ENCODE results near the gene CNGA4. TPM values are rescaled to one million over a fixed set of nuclear protein-coding genes. Genes with fewer than 3 reads are reported as not detected.

The CNGA4 gene, protein sequence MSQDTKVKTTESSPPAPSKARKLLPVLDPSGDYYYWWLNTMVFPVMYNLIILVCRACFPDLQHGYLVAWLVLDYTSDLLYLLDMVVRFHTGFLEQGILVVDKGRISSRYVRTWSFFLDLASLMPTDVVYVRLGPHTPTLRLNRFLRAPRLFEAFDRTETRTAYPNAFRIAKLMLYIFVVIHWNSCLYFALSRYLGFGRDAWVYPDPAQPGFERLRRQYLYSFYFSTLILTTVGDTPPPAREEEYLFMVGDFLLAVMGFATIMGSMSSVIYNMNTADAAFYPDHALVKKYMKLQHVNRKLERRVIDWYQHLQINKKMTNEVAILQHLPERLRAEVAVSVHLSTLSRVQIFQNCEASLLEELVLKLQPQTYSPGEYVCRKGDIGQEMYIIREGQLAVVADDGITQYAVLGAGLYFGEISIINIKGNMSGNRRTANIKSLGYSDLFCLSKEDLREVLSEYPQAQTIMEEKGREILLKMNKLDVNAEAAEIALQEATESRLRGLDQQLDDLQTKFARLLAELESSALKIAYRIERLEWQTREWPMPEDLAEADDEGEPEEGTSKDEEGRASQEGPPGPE
- under 1 TPM in 5 of 10 donors, not detected in 5; 0.11 to 0.33 (median 0.17) TPM for polyA plus RNA-seq (ENCODE audit: insufficient read length in 10 of 10)
- long read RNA-seq, donor 1: 0 reads
- long read RNA-seq, donor 2: 0 reads
- long read RNA-seq, donor 3: 0 reads
- long read RNA-seq, donor 4: 0 reads
- long read RNA-seq, donor 5: 0 reads
- long read RNA-seq, donor 6: 0 reads
- long read RNA-seq, donor 7: 0 reads
- long read RNA-seq, donor 8: 0 reads
- long read RNA-seq, donor 9: 0 reads

DNA sequence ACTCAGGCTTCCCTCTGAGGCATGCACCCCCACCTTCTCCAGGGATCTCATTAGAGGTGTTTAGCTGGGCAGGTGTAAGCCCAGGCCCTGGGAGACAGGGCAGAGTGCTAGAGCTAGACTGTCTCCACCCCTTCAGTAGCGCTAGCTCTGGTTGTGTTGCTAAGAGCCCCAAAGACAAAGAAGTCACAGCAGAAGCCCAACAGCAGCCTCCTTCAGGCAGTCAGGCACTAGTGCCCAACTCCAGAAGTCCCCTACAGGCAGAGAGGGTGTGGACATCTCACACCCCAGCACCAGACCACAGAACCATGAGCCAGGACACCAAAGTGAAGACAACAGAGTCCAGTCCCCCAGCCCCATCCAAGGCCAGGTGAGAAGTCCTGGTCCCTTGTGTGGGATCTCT, at the start of gene CNGA4:
Gene CNGA4, plus strand, starts transcription at position 188 of the 400 bp plus-strand sequence. Its CDS starts 118 bp downstream, at position 306.
- DNase-seq: no peak

GRCh38 chr11:6191742-6192141, 47.1 kb upstream of the CNGA4 start:
- DNase-seq: no peak

DNA sequence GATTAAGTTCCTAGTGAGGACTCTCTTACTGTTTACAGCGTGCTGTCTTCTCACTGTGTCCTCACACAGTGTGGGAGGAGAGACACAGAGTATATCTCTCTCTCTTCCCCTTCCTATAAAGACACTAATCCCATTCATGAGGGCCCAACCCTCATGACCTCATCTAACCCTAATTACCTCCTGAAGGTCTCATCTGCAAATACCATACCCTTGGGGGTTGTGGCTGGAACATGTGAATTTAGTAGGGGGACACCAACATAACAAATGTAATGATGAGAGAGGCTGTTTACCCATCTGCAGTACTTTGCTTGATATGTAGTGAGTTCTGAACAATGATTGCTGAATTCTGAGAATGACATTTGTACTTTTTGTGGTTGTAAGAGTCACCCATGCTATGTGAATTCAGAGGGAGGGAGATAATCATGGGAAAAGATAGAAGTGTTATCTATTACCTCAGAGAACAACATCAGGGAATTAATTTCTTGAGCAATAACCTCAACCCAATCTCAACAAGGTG, 44.8 kb upstream of the CNGA4 start:
- DNase-seq: no peak

GRCh38 chr11:6196396-6196795, 42.5 kb upstream of the CNGA4 start:
- DNase-seq: no peak

DNA sequence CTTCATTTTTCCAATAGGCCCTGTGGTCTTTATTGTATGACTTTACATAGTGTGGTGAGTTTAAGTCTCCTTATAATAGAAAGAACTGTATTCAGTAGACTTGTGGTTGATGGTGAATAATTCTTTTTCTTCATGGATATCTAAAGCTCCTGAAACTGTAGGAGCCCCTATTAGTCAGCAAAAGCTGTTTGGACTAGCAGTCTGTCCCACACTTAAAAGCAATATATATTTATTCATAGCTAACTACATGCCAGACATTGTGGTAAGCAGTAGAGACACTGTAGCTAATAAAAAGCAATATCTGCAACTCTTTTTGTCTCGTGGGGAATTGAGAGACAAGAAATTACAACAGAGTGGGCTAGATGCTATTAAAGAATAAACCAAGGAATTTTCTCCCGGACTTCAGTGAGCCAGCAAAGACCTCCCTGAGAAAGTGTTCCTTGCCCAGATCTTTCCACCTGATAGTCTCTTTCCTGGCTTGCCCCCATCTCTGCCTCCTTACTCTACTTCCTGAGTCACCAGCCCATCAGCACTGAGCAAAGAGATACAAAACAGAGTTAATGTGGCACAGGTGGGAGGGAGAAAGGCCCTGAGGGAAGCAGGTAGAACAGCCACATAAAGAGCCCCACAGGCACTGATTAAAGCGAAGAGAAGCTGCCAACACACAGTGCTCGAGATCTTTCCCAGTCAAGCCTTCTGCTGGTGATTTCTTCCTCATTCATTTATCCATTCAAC, 41.3 kb upstream of the CNGA4 start:
- DNase-seq: no peak

GRCh38 chr11:6199174-6199810, 39.6 kb upstream of the CNGA4 start, which contains the start of gene OR52W1:
Gene OR52W1 (plus strand): TSS chr11:6199224. CDS start chr11:6199224, 0 bp downstream.
- no peak for DNase-seq

DNA sequence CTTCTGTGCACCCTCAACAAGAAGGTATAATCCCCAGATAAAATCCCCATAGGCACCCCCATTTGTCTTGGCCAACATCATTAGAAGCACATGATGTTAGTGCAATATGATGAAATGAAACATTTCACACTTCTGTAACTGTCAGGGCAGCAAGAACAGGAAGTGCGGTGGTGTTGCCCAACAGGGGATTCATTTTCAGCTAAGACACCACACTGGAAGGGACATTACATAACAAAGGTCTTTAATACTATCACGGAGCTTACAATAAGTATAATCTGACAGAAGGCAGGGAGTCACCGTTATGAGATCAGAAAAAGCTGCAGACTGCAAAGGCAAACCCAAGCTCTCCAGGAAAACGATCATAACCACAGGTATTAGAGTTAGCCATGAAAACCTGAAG, 37.9 kb upstream of the CNGA4 start:
- DNase-seq: peak in 2 of 3 donors; percentile 8 to 29

- DNase-seq: no peak
Measured at GRCh38 chr11:6201481-6201880, 37.4 kb upstream of the CNGA4 start.

GRCh38 chr11:6202041-6202440, 36.8 kb upstream of the CNGA4 start:
- DNase-seq: no peak

- DNase-seq: no peak
Measured at GRCh38 chr11:6203327-6203726, 35.6 kb upstream of the CNGA4 start.

DNA sequence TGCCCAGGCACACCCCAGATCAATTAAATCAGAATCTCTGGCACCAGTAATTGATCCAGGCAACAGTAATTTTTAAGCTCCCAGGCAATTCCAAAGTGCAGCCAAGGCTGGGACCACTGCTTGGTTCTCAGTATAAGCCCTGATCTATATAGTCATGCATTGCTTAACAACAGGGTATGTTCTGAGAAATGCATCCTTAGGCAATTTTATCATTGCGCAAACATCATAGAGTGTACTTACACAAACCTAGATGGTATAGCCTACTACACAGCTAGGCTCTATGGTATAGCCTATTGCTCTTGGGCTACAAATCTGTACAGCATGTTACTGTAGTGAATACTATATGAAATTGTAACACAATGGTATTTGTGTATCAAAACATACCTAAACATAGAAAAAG, 34.2 kb upstream of the CNGA4 start:
- DNase-seq: no peak

- DNase-seq: no peak
Measured at GRCh38 chr11:6205366-6205765, 33.5 kb upstream of the CNGA4 start, which contains the start of gene C11orf42. Gene C11orf42 (plus strand): TSS chr11:6205557. CDS start chr11:6205616, 59 bp downstream.

DNA sequence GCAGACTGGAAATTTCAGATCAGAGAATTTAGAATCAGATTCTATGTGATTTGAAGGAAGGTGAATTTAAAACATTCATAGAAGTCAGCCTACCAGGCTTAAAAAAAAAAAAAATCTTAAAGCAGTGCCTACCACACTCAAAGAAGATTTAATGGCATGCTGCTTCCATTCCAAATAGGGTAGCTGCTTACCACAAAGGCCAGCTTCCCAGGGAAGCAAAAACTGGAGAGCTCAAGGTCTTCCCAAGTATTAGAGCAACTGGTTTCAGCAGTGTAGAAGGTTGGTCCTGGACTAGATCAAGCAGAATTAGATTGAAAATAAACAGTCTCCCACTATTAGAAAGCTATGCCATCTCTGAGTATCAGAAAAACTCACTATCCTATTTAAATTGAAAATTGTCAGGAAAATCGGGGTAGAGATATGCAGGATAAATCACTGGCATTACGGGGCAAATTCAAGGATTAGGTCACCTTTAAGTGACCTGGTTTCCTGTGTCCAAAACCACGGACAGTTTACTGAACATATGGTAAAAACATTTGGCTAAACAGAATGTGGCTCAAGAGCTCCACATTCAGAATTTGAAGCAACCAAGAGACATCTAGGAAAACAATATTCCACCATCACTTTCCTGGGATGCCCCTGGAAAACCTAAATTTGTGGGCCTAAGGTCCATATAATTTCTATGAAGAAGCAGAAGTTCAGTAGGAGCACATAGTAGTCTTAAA, 32.3 kb upstream of the CNGA4 start:
- DNase-seq: no peak

- DNase-seq: no peak
Measured at GRCh38 chr11:6209801-6210200, 29.1 kb upstream of the CNGA4 start.

DNA sequence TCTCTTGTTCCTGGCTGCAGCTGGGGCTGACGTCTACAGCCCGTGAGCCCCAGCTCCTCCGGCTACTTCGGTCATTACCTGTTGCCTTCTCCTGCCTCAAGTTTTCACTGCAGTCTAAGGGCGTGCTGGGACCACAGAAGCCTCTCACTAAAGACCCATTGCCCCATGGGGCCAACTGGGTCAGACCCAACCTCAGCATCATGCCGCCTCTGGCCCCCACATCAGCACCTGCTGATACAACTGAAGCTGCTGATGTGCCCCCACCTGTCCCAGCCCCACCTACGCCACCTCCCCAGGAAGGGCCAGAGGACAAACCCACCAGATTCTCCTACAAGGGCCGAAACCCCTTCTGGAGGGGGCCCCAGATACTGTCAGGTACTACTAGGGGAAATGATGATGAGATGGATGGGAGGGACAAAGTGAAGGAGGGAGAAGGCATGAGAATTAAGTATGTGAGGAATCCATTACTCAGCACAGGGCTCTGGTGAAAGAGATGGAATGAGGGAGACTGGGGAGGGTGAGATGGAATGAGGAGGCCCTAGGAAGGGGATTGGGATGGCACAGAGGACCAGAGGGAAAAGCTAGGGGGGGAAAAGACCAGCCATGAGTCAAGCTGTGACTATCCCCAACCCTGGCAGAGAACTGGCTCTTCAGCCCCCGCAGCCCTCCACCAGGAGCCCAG, 28.5 kb upstream of the CNGA4 start:
- no peak for DNase-seq

GRCh38 chr11:6214530-6214929, 24.4 kb upstream of the CNGA4 start:
- no peak for DNase-seq

- DNase-seq: no peak
Measured at GRCh38 chr11:6216501-6216900, 22.4 kb upstream of the CNGA4 start.

DNA sequence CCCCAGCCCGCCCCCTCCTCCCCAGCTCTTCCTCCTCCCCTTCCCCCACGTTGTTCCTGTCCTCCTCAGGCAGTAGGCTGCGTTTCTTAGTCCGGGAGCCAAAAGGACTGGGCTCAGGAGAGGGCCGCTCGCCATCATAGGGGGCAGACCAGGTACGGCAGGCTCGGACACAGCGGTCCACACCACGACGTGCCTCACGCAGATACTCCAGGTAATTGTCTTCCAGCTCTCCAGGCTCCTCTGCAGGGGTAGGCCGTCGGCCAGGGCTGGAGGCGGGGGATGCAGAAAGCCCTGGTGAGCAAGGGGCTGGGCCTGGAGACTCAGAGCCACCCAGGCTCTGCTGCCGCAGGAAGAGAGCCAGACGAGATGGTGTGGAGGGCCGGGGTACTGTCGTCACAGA, 21.2 kb upstream of the CNGA4 start:
- no peak for DNase-seq

- DNase-seq: peak in 1 of 3 donors; percentile 54
Measured at GRCh38 chr11:6219359-6219758, 19.5 kb upstream of the CNGA4 start.

GRCh38 chr11:6223854-6224253, 15.0 kb upstream of the CNGA4 start:
- no peak for DNase-seq
